ENCODE data around the gene PCBP2.

- TF ChIP-seq, protein P1, sequence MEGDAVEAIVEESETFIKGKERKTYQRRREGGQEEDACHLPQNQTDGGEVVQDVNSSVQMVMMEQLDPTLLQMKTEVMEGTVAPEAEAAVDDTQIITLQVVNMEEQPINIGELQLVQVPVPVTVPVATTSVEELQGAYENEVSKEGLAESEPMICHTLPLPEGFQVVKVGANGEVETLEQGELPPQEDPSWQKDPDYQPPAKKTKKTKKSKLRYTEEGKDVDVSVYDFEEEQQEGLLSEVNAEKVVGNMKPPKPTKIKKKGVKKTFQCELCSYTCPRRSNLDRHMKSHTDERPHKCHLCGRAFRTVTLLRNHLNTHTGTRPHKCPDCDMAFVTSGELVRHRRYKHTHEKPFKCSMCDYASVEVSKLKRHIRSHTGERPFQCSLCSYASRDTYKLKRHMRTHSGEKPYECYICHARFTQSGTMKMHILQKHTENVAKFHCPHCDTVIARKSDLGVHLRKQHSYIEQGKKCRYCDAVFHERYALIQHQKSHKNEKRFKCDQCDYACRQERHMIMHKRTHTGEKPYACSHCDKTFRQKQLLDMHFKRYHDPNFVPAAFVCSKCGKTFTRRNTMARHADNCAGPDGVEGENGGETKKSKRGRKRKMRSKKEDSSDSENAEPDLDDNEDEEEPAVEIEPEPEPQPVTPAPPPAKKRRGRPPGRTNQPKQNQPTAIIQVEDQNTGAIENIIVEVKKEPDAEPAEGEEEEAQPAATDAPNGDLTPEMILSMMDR (conservative IDR thresholded peaks at IDR 0.05; ENCODE audit: low read length), result no peak
- TF ChIP-seq EZH2phosphoT487 (IDR thresholded peaks at IDR 0.05; ENCODE audit: borderline replicate concordance, low read depth, low read length), result no peak
These were observed 14.7 kb downstream of the PCBP2 start for GRCh38 chr12:53466640-53467039.

Measured in OCI-LY7 (cell line).